GM12873 (cell line): Measurements from ENCODE around the gene YKT6.

ENCODE experiments used
- CTCF ChIP-seq: IDR thresholded peaks from 2 replicates; pipeline ENCODE4 v1.5.1; 2012; ENCODE audit warnings: low read depth, mild to moderate bottlenecking, moderate library complexity, low read length, control low read depth; ENCODE audit not compliant: insufficient read depth; ENCODE audit errors: missing control alignments

Gene YKT6

GRCh38 chr7:44235066-44235465, 34.3 kb downstream of the YKT6 start:
- no peak for TF ChIP-seq CTCF

- TF ChIP-seq CTCF, result no peak
These were observed 35.0 kb downstream of the YKT6 start for GRCh38 chr7:44235582-44236332.

GRCh38 chr7:44236333-44236728, 35.6 kb downstream of the YKT6 start:
- TF ChIP-seq CTCF, result no peak

- TF ChIP-seq CTCF, result no peak
These were observed 36.9 kb downstream of the YKT6 start for GRCh38 chr7:44237696-44238095.

GRCh38 chr7:44238116-44238695, 37.4 kb downstream of the YKT6 start:
- no peak for TF ChIP-seq CTCF

- TF ChIP-seq CTCF, result no peak
These were observed 38.6 kb downstream of the YKT6 start for GRCh38 chr7:44239361-44239760.

- TF ChIP-seq CTCF, result no peak
These were observed 39.6 kb downstream of the YKT6 start for GRCh38 chr7:44240376-44240775.
